Frontal cortex (tissue), 4 donors: ENCODE measurements around the gene CCL19. TPM values are rescaled to one million over a fixed set of nuclear protein-coding genes. Genes with fewer than 3 reads are reported as not detected.

ENCODE experiments used
- DNase-seq, 2 donors: peaks; one replicate each; pipeline ENCODE4 v3.0.0; 2012; ENCODE audit warnings: low spot score in 2 of 2
- FAIRE-seq: peaks from 2 replicates; lab custom pipeline; 2012; peaks lifted over from hg19 to GRCh38; lab: Jason Lieb, UNC
- total RNA-seq: library from RNA; depleted of rRNA; stranded (reverse); fragments of >200 nt; gene quantifications from one replicate; pipeline ENCODE4 v1.2.3, GENCODE V29; 2014
- donor health status: control.
- donor health status: control.
- donor health status: control.

Gene CCL19
- total RNA-seq, 1 donor from 2014 or later = not detected

GRCh38 chr9:34701023-34701768, 10.1 kb upstream of the CCL19 start:
- DNase-seq (peak; percentile 63 to 79), FAIRE-seq (no peak)

- no peak for FAIRE-seq
- no peak for DNase-seq
Observed at GRCh38 chr9:34694811-34695210, 3.7 kb upstream of the CCL19 start.

GRCh38 chr9:34693560-34693959, 2.5 kb upstream of the CCL19 start:
- FAIRE-seq (no peak), DNase-seq (no peak)

- no peak for FAIRE-seq
- no peak for DNase-seq
Observed at GRCh38 chr9:34691936-34692315, 850 bp upstream of the CCL19 start.

DNA sequence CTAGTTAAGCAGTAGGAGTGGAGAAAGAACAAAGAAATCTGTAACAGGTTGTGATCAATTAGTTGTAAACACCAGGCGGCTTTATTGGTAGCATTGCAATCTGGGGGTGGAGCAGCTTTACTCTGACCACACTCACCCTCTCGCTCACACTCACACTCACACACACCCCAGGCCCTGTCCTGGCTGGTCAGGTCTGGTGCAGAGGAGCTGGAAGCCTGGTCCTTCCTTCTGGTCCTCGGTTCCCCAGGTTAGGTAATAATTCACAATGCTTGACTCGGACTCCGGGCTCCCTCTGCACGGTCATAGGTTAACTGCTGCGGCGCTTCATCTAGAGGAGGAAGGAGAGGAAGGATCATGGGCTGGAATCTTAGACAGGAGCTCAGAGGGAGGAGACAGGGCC, 1.6 kb downstream of the CCL19 start:
- DNase-seq = no peak
- no peak for FAIRE-seq

GRCh38 chr9:34689116-34689470, 2.0 kb downstream of the CCL19 start:
- no peak for DNase-seq
- FAIRE-seq = no peak

- DNase-seq (no peak), FAIRE-seq (no peak)
Observed at GRCh38 chr9:34688329-34689115, 2.6 kb downstream of the CCL19 start.

GRCh38 chr9:34687276-34688030, 3.6 kb downstream of the CCL19 start:
- DNase-seq (no peak), FAIRE-seq (no peak)

- FAIRE-seq (no peak), DNase-seq (no peak)
Observed at GRCh38 chr9:34686732-34687131, 4.3 kb downstream of the CCL19 start.

DNA sequence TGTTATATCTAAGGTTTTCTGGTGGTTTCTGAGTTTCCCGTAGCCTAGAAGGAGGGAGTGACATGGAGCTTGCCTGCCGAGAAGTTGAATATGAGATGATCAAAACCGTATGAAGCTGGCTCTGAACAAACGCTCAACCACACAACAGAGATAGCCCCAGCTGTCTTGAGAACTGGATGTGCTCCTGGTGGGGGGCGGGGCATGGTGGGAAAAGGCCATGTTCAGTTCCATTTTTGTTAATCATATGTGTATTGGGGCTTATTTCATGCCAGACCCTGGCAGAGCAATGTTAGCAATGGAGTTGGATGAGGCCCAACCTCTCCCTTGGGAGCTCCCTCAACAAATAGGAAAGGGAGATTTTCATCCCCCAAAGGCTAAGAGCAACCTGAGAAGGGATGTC, 4.8 kb downstream of the CCL19 start:
- no peak for FAIRE-seq
- no peak for DNase-seq

GRCh38 chr9:34685591-34685990, 5.5 kb downstream of the CCL19 start:
- DNase-seq = no peak
- FAIRE-seq = no peak

DNA sequence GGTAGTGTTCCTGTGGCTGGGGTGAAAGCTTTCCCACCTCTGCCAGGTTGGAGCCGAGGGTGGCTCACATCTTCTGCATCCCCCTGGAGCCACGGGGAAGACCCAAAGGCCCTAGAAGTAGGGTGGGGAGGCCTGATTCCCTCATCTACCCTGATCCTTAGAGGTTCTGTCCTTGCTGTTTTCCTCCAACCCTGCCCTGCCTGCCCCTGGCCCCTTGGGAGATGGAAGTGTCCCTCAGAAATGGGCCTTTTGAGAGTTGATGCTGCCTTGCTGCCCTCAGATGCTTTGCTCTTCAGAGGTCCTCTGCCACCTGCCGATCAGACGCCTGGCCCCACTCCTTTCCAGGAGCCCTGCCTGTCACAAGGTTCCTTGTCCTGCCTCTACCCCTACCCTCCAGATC, 6.3 kb downstream of the CCL19 start:
- DNase-seq (no peak), FAIRE-seq (no peak)

GRCh38 chr9:34684145-34684544, 6.9 kb downstream of the CCL19 start:
- FAIRE-seq = no peak

DNA sequence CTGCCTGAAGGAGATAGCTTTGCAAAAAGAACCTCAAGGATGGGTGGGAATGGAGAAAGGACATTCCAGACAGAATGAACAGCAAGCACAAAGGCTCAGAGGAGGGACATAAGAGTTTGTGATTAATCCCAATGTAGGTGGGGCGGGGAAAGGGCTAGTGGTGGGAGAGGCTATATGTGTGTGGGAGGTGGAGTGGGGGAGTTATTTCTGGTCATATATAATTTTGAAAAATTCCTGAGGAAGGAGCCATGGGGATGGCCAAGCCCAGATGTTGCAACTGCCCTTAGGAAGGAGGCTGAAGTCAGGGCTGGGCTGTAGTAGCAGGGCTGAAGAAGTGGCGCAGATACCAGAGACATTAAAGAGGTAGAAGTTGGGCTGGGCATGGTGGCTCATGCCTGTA, 15.2 kb downstream of the CCL19 start:
- no peak for FAIRE-seq
- no peak for DNase-seq

More at GRCh38 chr9:34684145-34684544, 6.9 kb downstream of the CCL19 start:
- DNase-seq = no peak

DNA sequence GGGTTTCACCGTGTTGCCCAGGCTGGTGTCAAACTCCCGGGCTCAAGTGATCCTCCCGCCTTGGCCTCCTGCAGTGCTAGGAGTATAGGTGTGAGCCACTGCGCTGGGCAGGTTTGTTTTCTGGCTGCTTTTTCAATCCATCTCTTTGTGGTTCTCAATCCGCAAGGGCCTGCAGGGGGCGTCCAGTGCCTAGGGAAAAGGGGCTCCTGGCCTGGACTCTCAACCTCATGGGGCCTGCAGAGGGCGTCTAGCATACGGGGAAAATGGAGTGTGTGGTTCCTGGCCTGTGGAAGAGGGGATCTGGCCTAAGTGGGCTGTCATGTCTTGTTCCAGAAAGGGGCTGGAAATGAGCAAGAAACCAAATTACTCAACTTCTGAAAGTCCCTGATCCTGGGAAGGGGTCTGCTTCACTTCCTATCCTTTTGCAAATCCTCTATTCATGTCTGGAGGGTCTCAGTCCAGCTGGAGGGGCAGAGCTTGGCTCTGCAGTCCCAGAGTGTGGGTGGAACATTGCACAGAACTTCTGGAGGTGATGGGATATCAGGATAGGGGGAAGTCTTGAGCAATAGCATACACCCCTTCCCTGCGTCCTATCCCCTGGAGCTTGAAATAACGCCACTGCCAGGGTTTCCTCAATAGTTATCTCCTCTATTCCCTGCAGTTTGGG, 15.9 kb downstream of the CCL19 start:
- FAIRE-seq (no peak), DNase-seq (peak in 1 of 2 donors; percentile 47)

GRCh38 chr9:34674440-34674839, 16.6 kb downstream of the CCL19 start:
- no peak for FAIRE-seq

DNA sequence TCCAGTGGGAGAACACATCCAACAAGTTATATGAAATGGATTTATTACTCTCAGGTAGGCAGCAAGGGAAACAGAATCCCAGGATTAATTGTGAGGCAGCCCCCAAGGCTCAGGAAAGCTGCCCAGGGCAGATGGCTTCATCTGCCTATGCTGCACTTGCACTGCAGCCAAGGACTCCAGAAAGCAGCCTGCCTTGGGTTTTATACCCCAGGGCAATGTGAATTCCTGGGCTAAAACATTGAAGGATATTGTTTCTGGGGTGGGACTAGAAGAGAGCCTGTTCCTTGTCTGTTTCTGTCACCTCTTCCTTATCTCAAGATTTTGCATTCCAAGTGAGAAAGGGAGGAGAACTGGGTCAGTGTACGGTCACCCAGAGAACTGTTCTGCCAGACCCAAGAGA, 19.8 kb downstream of the CCL19 start:
- FAIRE-seq = no peak

More at GRCh38 chr9:34674440-34674839, 16.6 kb downstream of the CCL19 start:
- DNase-seq = no peak

DNA sequence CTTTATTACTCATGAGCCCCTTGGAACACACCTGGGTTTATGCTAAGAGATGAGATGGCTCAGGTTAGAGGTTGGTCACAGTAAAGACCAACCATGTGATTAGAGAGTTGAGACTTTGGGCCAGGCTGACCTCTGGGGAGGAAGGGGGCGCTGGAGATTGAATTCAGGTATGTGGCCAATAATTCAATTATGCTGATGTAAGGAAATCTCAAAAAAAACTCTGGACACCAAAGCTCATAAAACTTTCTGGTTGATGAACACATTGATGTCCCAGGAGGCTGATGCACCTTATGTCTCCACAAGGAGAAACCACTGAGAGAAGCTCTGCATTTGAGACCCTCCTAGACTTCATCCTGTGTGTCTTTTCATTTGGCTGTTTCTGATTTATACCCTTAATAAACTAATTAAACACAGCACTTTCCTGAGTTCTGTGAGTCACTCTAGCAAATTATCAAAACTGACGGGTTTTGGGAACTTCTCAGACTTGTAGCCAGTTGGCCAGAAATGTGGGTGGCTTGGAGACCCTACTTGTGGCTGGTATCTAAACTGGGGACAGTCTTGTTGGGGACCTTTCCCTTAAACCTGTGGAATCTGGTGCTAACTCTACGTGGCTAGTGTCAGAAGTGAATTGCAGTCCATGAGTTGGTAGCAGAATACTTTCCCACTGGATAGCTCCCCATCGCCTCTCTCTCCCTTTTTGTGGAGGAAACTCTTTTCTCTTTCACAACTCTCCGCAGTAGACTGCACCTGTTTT, 21.1 kb downstream of the CCL19 start:
- FAIRE-seq (no peak), DNase-seq (no peak)

More for the DNA sequence above, 19.8 kb downstream of the CCL19 start:
- no peak for DNase-seq
